ENCODE results near the gene TMPRSS6.

TMPRSS6 gene

DNA sequence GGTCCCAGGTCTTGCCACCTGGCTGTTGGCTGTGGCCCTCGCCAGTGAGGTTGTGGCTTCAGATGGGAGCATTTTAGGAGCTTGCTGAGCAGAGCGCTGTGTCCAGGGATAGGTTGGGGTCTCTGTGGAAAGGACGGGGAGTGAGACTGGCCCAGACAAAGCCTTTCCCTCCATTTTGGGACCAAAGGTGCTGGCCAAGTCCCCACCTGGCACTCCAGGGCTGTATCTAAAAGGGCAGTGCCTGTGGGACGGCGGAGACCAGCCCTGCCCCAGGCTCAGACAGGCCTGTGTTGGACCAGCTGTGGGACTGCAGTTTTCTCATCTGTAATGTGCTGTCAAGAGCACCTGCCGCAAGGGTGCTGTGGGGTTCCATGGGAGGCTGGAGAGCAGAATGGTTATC, 62.9 kb downstream of the TMPRSS6 start:
- FAIRE-seq (no peak), DNase-seq (ENCODE audit: insufficient read length, low spot score) (no peak)
- TF ChIP-seq, protein P1, sequence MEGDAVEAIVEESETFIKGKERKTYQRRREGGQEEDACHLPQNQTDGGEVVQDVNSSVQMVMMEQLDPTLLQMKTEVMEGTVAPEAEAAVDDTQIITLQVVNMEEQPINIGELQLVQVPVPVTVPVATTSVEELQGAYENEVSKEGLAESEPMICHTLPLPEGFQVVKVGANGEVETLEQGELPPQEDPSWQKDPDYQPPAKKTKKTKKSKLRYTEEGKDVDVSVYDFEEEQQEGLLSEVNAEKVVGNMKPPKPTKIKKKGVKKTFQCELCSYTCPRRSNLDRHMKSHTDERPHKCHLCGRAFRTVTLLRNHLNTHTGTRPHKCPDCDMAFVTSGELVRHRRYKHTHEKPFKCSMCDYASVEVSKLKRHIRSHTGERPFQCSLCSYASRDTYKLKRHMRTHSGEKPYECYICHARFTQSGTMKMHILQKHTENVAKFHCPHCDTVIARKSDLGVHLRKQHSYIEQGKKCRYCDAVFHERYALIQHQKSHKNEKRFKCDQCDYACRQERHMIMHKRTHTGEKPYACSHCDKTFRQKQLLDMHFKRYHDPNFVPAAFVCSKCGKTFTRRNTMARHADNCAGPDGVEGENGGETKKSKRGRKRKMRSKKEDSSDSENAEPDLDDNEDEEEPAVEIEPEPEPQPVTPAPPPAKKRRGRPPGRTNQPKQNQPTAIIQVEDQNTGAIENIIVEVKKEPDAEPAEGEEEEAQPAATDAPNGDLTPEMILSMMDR (IDR thresholded peaks at IDR 0.05; ENCODE audit: insufficient read depth, missing control alignments) = no peak

- FAIRE-seq (no peak), DNase-seq (ENCODE audit: insufficient read length, low spot score) (no peak)
- TF ChIP-seq, protein P1 (IDR thresholded peaks at IDR 0.05; ENCODE audit: insufficient read depth, missing control alignments) = peak; percentile 26
Observed at GRCh38 chr22:37045958-37046357, 63.6 kb downstream of the TMPRSS6 start.

GRCh38 chr22:37044634-37045625, 64.6 kb downstream of the TMPRSS6 start:
- FAIRE-seq = no peak
- no peak for DNase-seq (ENCODE audit: insufficient read length, low spot score)
- TF ChIP-seq, protein P1 (IDR thresholded peaks at IDR 0.05; ENCODE audit: insufficient read depth, missing control alignments) = no peak

DNA sequence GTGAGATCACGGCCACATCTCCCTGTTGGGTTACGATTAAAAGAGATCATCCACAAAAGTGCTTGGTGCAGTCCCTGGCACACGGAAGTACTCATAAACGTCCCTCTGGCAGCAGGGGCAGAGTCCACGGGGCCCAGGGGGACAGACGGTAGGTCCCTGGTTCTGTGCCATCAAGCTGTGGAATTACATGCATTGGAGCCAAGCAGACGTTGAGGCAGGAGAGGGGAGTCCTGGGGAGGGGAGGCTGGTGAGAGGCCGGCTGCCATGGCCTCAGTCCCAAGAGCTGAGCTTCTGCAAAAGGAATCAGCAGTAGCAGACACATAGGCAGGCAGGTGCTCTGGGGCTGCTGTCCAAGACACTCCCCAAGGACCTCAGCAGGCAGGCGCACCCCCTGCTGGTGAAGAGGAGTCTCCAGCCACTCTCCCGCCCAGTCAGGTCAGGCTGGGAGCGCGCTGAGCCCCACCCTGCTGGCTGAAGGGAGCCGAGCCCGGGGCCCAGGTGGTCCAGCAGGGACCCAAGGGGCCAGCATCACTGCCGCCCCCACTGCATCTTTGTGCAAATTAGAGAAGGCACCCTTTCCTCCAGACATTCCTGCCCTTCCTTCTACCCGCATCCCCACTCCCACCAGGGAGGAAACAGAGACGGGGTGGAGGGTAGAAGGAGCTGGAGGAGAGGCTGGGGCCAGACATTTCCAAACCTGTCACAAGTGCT, 65.5 kb downstream of the TMPRSS6 start:
- no peak for FAIRE-seq
- TF ChIP-seq, protein P1 (IDR thresholded peaks at IDR 0.05; ENCODE audit: insufficient read depth, missing control alignments) = peak; percentile 53
- peak; percentile 35 for DNase-seq (ENCODE audit: insufficient read length, low spot score)

GRCh38 chr22:37043209-37043827, 66.2 kb downstream of the TMPRSS6 start:
- FAIRE-seq (no peak), DNase-seq (ENCODE audit: insufficient read length, low spot score) (no peak)
- TF ChIP-seq, protein P1 (IDR thresholded peaks at IDR 0.05; ENCODE audit: insufficient read depth, missing control alignments) = no peak

DNA sequence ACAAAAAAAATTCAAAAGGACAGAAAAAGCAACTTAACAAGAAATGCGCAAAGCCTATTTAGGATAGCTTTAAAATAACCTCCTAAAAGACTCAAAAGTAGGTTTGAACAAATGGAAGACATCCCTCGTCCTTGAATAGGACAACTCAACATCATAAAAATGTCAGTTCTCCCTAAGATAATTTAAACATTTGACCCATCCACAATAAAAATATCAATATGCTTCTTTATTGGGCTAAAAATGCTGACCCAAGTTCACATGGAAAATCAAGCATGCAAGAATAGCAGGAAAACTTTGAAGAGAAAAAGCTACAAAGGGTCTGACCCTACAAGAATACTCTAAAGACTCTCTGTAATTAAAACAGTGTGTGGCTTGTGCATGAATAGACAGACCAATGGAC, 70.0 kb downstream of the TMPRSS6 start:
- FAIRE-seq = no peak
- no peak for DNase-seq (ENCODE audit: insufficient read length, low spot score)

More for the DNA sequence above, 70.0 kb downstream of the TMPRSS6 start:
- TF ChIP-seq, protein P1 (IDR thresholded peaks at IDR 0.05; ENCODE audit: insufficient read depth, missing control alignments) = no peak
